NCI-H1930 (cell line): ENCODE results near the gene CLEC16A.
"Not testable (repeated sequence)": the region's sequence is repeated elsewhere in the genome, so short reads cannot be mapped to it uniquely, and the experiment has no call there.

ENCODE experiments used
- DNase-seq, 2 experiments: peaks; one replicate each; lab custom pipeline; 2025; lab: John Stamatoyannopoulos, UW

The CLEC16A gene

DNA sequence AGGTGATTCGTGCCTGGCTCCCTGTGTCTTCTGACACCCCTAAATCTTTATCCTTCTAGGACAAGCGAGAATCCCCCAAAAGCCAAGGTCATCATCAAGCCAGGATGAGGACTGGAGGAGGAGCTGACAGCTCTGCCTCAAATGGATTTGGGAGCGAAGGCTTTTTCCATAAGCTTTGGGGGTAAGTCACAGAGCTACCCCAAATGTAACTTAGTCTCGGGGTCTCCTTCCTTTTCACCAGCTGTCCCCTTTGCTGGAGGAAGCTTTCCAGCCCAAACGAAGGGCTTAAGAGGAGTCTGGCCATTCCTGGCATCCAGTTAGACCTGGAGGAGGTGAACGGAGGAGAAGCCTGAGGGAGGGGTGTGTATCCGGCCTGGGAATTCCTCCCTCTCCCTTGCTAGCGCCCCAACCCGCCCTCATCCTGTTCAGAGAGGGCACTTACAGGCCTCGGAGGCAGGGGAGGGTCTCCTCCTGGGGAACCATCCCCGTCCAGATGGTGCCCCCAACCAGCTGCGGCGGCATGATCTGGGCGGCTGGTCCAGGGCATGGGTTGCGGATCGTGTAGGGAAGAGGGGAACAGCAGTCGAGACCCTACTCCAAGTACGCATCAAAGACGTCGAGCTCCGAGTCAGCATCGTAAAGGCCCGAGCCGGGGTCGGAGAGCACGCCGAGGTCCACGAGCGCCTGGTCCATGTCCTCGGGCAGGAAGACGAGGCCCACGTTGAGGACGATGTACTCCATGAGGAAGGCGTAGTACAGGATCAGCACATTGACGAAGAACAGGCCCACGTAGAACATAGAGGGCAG, 3.0 kb upstream of the CLEC16A start:
- no peak for DNase-seq

DNA sequence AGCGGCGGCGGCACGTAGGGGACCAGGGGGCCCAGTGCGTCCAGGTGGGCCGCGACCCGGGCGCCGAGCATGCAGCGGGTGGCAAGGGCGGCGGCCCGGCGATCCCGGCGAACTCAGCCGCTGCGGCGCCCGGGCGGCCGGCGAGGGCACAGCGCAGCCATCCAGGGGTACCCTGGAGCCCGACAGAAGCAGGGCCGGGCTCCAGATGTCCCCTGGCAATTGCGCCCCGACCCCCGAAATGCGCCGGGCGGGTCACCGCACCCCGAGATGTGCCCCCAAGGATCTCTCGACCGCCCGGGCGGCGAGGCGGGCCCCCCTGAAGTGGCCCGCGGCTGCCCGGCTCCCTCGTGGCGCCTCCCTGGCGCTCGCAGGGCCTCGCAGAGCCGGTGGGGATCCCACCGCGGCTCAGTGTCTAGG, 2.4 kb upstream of the CLEC16A start:
- DNase-seq, result not testable (repeated sequence)

DNA sequence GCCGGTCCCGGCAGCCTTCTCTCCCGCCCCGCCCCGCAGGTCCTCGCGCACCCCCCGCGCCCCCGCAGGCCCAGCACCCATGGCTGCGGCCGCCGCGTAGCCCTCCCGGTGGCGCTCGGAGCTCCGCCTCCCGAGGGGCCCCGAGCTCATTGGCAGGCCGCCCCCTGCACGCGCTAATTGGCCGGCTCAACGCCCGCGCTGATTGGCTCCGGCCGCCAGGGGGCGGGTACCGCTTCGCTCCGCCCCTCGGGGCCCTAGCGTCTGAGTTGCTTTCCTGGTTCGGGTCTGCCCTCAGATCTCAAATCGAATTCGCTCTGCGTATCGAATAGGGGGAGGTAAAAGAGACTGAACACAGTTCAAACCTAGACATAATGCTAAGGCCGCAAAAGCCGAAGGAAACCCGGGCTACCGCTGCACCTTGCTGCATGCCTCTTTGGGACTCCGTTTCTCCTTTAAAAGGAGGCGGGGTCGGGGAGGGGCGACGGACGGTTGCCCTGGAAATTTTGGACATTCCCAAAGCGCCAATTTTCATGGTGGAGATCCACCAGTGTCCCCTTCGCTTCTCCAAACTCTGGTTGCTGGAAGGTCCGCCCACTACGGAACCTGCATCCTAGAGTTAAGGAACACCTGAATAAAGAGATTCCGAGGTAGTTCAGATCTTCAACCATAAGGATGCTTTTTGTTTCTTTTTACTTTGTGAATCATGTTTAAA, 1.9 kb upstream of the CLEC16A start, which contains the start of gene DEXI:
Gene DEXI (minus strand): TSS at position 117 of the 712 bp plus-strand sequence. CDS start 463 bp downstream, outside the sequence.
- DNase-seq, result peak; percentile 89 to 96

DNA sequence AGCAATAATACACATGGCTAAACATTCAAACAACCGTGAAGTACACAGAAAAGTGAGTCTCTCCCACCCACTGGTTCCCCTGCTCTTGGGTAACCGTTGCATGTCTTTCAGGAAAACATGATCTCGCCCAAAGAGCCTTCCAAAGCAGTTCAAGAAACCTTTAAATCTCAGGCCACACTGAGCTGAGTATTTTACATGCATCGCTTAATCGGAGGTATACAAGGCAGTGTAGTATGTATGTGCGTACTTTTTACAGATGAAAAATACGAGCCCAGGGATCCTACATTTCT, 1.4 kb upstream of the CLEC16A start:
- DNase-seq, result no peak

DNA sequence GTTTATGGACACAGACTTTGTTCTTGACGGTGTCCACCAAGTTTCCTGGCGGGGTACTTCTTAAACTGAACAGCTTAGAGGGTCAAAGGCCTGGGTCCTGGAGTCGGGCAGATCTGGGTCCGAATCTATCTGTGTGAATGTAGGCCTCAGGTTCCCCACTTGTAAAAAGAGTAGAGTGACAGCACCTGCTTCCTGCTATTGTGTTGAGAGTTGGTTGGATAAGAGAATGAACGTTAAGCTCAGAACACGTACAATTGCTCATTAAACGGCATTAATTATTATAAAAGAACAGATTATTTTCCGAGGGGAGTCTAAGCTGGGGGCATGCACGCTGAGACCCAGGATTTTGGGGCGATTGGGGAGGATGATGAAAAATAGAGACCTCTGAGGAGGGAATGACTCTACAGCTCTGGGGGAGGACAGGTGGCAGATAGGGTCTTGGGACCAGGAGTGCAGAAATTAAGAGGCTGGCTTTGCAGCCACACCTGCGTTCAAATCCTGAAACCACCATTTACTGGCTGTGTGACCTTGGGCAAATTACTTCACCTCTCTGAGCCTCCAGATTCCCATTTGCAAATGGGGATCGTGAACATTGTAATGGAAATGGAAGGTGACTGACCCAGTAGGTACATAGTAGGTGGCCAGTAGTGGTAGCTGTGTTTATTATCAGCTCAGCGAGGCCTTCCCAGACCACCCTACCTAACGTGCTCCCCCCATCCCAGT, 862 bp downstream of the CLEC16A start:
- no peak for DNase-seq

DNA sequence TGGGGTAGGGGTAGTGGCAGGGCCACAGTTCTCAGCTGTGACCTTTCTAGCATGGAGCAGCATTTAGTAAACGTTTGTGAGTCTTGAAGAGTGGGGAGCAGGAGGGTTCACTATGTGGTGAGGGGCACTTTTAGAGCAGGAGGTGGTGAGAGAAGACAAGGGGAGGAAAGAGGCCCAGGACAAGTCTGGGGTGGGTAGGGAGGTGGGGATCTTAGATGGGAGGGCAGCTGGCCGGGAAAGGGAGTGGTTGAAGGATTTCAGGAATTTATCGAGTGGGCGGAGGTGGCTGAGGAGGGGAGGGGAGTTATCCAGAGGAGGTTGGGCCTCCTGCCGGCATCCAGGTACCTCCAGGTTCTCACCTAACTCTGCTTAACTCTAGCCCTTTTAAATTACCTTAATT, 1.9 kb downstream of the CLEC16A start:
- DNase-seq, result no peak

DNA sequence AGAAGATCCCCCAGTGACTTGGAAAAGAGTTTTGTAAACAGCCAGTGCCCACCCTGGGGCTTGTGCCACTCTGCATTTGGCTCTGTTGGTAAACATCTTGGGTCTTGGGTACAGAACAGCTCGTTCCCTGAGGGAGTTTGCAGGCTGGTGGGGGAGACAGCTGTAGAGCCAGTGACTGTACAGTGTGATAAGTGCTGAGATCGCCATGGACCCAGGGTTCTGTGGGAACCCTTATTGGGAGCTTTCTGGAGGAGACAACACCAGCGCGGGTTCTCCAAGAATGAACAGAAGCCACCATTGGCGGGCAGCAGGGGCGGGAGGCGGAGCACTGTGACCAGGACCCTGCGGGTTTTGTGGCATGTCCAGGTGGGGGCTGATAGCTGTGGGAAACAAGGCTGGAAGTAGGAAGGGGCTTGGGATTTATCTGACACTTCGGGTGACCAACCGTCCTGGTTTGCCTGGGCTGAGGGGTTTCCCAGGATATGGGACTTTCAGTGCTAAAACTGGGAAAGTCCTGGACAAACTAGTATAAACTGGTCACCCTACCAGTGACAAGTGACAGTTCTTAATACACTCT, 2.9 kb downstream of the CLEC16A start:
- DNase-seq, result no peak

DNA sequence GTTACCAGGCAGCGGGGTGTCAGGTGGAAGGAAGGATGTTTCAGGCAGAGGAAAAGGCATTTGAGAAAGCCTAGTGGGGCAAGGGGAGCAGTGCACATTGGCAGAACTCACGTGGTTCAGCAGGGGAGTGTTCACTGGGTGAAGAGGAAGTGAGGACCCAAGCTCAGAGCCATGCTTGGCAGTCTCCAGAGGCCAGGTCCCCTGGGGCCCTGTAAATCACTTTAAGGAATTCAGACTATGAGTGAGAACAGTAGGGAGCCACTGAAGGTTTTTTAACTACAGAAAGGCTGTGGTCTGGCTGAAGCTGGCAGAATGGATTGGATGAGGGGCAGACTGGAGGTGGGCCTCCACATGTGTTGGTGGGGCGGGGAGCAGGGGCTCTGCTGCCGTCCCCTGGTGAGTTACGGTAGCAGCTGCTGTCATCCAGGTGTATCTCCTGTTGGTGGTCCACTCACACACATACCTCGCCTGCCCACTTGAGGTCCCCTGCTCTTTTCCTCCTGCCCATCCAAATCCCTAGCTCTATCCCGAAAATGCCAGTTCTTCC, 5.1 kb downstream of the CLEC16A start:
- no peak for DNase-seq

DNA sequence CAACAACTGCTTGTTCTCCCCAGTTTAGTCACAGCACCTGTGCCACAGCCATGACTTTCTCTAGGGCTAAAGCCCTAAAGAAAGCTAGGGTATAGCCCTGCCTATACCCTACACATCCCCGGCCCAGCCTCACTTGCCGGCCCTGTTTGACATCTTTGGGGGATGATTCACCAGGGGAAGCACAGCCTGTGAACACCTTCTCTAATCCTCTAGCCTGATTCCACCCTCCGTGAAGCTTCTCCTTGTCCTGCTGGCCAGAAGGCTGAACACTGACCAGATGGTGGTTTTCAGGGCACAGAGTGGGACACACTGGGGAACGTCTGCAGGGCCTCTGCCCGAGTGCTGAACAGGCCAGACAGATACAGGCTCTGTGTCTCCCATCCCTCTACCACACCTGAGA, 6.0 kb downstream of the CLEC16A start:
- DNase-seq, result no peak

DNA sequence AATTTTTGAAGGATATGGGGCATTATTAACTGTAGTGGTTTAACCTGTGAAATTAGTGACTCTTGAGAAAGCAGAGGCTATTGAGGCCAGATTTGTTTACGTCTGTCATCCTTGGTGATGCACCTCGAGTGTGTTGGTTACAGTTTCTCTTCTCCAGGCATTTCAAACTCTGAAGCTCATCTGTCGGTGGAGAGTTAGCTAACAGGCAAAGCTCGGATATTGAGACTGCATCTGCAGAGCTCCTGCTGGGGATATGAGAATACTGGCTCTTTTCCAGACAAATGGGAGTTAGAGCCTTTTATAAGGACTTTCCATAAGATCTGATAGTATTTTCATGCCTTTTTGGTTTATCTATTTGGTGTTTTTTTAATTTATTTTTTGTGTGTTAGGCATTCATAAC, 6.7 kb downstream of the CLEC16A start:
- no peak for DNase-seq

DNA sequence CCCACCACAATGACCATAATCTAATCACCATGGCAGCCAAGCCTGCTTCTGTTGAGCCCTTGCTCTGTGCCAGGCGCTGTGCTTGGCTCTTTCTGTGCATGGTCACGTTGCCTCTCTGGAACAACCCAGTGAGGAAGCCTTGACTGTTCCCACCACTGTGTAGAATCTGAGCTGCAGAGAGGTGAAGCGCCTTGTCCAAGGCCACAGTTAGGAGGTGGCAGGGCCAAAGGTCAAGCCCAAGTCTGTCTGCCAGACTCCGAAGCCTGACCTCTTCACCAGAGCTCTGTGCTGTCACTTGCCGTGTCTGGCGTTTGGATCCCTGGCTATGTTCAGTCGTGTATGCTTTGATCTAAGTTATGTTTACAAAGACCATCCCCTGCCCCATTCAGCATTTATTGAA, 10.5 kb downstream of the CLEC16A start:
- no peak for DNase-seq

DNA sequence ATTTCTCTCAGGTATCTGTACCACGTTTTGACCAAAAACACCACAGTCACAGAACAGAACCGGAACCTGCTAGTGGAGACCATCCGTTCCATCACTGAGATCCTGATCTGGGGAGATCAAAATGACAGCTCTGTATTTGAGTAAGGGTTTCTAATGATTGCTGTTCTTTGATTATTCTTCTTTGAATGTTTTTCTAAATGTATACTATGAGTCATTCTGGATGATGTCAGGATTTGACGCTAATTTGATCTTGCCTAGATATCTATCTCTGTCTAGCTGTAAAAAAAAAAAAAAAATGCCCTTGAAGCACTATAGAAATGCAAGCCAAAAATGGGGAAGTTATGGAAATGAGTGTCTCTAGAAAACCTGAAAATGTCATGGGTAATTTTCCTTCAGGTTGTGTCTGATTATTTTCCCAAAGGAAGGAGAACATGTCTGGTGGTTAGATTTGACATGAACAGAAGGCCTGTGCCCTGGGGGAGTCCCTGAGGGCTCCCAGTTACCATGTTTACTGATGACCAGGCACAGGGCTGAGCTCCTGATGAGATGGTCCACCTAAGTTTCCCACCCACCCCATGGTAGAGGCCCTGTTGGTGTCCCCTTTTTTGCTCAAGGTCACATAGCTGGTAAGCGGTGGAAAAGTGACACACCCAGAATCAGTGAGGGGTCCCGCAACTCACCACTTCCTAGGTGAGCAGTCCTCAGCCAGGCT, 13.6 kb downstream of the CLEC16A start:
- no peak for DNase-seq

DNA sequence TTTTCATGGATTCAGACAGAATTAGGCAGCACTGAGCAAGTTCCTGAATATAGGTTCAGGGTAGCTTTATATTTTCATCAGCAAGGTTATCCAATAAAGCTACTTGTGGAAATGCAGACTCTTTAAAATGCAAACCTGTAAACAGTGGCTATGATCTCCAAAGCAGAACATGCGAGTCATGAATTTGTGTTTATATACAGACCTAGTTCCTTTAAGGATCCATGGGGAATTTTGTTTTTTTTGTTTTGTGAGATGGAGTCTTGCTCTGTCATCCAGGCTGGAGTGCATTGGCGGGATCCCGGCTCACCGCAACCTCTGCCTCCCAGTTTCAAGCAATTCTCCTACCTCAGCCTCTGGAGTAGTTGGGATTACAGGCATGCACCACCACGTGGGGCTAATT, 14.8 kb downstream of the CLEC16A start:
- no peak for DNase-seq

DNA sequence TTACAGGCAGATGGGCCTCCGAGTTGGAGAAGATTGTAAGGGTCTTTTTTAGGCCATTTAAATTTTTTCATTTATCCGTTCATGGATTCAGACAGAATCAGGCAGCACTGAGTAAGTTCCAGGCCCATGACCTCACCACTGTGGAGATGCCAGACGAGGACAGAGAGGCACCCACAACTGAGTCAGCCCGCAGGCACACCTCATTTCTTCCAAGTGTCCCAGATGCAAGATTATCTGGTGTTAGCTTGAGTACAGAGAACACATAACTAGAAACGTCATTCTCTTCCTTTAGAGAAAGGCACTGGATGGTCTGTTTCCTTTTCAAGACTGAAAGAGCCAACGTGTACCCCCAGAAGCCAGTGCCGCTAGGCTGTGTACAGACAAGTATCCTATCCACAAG, 16.9 kb downstream of the CLEC16A start:
- no peak for DNase-seq

DNA sequence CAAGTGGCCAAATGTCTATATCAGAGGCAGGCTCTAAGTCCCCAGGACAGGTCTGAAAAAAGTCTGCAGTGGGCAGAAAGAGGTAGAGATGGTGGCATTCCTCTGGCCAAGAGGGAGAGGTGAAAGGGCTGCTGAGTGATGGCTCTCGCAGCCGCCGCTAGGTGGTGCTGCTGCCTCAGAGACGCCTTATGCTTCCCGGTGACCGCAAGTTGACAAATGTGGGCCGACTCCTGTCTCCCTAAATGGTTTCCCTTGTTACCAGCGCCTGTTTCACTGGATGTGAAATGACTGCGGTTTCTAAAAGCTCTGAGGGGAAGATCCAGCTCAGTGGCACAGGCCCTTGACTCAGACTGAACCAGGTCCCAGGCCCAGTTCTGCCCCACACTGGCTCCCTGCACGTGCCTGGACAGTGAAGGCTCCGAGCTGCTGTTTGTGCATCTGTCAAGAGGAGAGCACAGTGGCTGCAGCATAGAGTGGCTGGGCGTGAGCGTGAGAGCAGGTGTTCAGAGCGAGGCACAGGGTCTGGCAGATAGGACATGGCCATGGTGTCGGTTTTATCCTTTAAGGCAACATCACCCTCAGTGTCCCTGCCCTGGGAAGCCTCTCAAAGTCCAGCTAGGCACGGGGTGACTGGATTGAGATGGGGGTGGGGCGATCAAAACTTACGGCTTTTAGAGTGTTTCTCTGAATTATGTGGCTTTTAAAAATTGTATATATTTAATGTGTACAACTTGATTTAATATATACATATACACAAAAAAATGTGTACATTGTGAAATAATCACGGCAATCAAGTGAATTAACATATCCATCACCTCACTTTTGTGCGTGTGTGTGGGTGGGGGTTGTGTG, 19.9 kb downstream of the CLEC16A start:
- DNase-seq, result peak in 1 of 2 experiments; percentile 61

DNA sequence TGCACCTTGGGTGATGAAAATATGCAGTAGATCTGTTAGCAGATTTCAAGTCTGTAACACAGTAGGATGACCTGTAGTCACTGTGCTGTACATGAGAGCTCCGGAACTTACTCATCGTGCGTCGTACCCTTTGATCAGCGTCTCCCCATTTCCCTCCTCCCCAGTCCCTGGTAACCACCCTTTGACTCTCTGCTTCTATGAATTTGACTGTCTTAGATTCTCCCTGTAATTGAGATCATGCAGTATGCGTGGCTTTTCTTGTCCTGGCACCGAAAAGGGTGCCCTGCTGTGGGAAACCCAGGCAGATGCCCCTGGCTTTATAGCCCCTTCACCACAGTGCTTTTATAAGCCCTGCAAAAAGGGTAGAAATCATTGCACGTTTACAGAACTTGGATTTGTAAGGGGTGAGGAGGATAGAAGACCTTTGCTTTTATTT, 20.5 kb downstream of the CLEC16A start:
- DNase-seq, result no peak

DNA sequence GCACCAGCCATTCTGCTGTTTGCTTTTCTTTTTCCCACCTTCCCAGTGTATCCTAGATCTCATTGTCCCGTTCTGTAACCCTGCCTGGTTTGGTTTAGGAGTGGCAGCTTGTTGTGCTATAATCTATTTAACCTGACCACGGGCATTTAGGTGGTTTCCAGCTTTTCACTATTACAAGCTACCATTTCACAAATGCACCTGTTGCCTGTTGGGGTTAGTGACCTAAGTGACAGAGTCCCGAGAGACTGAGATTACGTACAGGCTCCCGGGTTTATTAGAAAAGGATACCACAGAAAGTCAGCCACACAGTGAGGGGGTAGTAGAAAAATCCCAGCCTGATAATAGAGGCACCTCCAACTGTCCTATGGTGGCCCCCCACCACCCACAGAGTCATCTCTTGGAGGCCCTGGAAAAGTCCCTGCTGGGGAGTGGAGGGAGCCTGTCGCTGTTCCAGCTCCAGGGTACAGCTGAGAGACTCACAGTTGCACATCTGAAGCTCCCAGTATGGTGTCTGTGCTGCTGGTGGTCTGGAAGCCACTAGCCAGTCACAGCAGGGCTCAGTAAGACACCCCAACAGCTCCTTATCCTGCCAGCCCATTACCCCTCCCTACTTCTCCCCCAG, 21.2 kb downstream of the CLEC16A start:
- DNase-seq, result no peak

DNA sequence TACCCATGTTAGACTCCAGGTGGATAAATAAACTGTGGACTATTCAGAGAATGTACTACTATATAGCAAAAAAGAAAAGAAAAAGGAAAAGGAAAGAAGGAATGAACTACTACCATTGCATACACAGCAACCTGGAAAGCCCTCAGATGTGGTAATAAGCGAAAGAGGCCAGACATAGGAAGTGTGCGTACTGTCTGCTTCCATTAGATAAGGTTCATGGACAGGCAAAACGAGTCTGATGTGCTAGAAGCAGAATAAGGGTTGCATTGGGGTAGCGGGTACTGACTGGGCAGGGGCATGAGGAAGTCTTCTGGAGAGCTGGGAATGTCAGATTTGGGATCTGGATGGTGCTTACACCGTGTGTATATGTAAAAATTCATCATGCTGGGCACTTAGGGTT, 21.8 kb downstream of the CLEC16A start:
- DNase-seq, result no peak

DNA sequence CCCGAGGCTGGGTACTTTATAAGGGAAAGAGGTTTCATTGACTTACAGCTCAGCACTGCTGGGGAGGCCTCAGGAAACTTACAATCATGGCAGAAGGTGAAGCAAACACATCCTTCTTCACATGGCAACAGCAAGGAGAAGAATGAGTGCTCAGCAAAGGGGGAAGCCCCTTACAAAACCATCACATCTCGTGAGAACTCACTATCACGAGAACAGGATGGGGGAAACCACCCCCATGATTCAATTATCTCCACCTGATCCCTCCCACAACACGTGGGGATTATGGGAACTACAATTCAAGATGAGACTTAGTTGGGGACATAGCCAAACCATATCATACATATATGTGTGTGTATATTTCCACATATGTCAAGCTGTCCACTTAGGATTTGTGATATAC, 22.2 kb downstream of the CLEC16A start:
- DNase-seq, result not testable (repeated sequence)

DNA sequence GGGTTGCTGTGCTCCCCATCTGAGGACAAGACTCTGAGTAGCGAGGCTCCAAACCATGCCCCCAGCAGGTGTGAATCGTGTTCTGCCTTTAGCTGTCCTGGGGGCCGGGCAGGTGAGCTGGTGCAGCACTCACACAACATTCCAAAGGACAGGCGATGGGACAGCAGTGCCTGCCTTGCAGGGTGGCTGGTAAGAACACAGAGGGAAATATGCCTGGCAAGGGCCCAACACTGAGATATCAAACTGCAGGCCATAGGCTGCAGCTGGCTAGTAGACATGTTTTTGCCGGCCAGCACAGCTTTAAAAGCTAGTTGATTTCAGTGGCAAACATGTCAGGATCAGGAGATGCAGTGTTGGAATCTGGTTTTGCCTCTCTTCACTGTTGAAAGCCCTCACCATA, 23.6 kb downstream of the CLEC16A start:
- no peak for DNase-seq
